ENCODE results near the gene PTPRM.

PTPRM gene

GRCh38 chr18:7974200-7974874, 407.2 kb downstream of the PTPRM start:
- DNase-seq, result no peak

GRCh38 chr18:7977897-7978296, 410.8 kb downstream of the PTPRM start:
- no peak for DNase-seq

GRCh38 chr18:7978834-7979233, 411.7 kb downstream of the PTPRM start:
- DNase-seq, result no peak

GRCh38 chr18:7979714-7980113, 412.6 kb downstream of the PTPRM start:
- no peak for DNase-seq

GRCh38 chr18:7980136-7980535, 413.0 kb downstream of the PTPRM start:
- no peak for DNase-seq

- DNase-seq, result no peak
These were observed 413.5 kb downstream of the PTPRM start for GRCh38 chr18:7980656-7981055.

- DNase-seq, result no peak
These were observed 415.1 kb downstream of the PTPRM start for GRCh38 chr18:7982216-7982615.

- DNase-seq, result no peak
These were observed 420.3 kb downstream of the PTPRM start for GRCh38 chr18:7987284-7987976.

- no peak for DNase-seq
These were observed 423.6 kb downstream of the PTPRM start for GRCh38 chr18:7990670-7991069.

- no peak for DNase-seq
These were observed 434.7 kb downstream of the PTPRM start for GRCh38 chr18:8001711-8002301.

- no peak for DNase-seq
These were observed 437.0 kb downstream of the PTPRM start for GRCh38 chr18:8003878-8004675.

GRCh38 chr18:8004792-8005191, 437.7 kb downstream of the PTPRM start:
- no peak for DNase-seq

- no peak for DNase-seq
These were observed 438.9 kb downstream of the PTPRM start for GRCh38 chr18:8005870-8006569.

- no peak for DNase-seq
These were observed 439.9 kb downstream of the PTPRM start for GRCh38 chr18:8006979-8007378.

- no peak for DNase-seq
These were observed 440.9 kb downstream of the PTPRM start for GRCh38 chr18:8008033-8008432.

GRCh38 chr18:8011361-8011760, 444.2 kb downstream of the PTPRM start:
- no peak for DNase-seq

GRCh38 chr18:8011906-8012305, 444.8 kb downstream of the PTPRM start:
- no peak for DNase-seq

GRCh38 chr18:8018701-8019331, 451.7 kb downstream of the PTPRM start:
- no peak for DNase-seq

GRCh38 chr18:8019600-8019999, 452.5 kb downstream of the PTPRM start:
- DNase-seq, result no peak

GRCh38 chr18:8020132-8020846, 453.2 kb downstream of the PTPRM start:
- DNase-seq, result no peak

GRCh38 chr18:8029061-8029460, 461.9 kb downstream of the PTPRM start:
- DNase-seq, result no peak

GRCh38 chr18:8029731-8030130, 462.6 kb downstream of the PTPRM start:
- DNase-seq, result no peak
